Fibroblast of the conjunctiva (primary cell): ENCODE results near the gene KRTAP10-2.

Source experiments
- DNase-seq: peaks from one replicate; pipeline ENCODE4 v3.0.0-alpha.2; 2010; ENCODE audit warnings: low read depth

KRTAP10-2 gene

GRCh38 chr21:44539991-44540666, 11.2 kb downstream of the KRTAP10-2 start, which contains the start of gene KRTAP10-1:
TSS of gene KRTAP10-1 (minus strand) at chr21:44540195. CDS start at chr21:44540150, 45 bp downstream.
- DNase-seq, result no peak

- DNase-seq, result no peak
These were observed 12.3 kb downstream of the KRTAP10-2 start for GRCh38 chr21:44539046-44539445.

DNA sequence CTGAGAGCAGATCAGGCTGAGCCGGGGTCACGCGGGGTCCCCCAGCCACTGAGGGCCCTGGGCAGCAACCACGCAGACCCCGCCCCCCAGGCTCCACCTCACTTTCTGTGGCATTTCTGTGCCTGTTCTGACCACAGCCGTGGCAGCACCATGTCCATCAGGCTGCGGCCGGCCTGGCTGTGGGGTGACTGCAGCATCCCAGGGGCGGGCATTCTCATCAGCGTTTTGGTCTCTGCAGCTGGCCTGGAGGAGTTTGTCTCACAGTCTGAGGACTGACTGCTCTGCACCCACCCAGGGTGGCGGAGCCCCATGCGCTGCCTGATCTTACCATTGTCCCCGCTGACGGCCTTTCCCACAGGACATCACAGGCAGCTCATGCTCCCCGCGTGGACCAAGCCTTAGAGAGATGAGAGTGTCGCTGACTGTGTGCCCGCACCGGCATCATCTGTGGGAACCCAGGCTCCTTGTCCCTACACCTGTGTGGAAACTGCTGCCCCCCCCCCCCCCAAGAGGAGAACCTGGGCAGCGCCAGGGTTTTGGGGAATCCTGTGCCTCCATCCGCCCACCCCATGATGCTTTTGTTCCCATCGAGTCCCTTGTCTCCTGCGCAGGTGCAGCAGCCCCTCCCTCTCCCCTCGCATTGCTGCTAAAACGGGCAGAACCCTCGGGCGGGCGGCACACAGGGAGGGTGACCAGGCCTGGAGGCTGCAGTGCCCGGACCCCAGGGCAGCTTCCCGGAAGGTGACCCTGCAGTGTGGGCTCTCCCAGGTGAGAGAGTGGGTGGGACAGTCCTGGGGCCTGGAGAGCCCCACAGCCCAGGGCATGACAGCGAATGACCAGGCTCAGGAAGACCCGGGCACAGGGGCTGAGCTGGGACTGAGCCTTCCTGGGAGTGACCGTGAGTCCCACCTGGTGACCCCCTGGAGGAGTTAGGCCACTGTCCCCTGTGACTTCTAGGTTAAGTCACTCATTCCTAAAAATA, 13.1 kb downstream of the KRTAP10-2 start:
- DNase-seq, result no peak

DNA sequence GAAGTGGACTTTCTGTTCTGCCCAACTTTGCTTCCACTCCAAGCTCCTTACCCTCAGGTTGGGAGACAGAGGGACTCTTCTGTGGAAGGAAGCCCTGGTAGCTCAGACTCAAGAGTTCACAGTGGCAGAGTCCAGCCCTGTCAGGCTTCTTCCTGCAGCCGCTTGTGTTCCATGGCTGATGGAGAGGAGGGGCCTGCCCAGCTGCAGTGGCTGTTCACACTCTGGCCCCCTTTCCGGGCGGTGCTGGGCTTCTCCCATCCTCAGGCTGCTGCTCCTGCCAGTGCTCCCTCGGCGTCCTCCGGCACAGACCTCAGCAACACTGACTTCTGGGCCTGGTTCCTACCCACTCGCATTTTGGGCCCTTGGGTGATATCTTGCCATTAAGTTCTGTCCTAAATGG, 15.3 kb downstream of the KRTAP10-2 start:
- DNase-seq, result no peak

DNA sequence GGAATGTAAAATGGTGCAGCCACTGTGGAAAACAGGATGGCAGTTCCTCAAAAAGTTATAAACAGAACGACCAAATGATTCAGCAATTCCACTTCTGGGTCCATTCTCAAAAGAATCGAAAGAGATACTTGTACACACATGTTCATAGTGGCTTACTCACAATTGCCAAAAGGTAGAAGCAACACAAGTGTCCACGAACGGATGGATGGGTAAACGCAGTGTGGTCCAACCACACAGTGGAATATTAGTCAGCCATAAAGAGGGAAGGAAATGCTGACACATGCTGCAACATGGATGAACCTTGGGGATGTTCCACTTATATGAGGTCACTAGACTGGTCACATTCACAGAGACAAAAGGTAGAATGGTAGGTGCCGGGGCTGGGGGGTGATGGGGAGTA, 16.6 kb downstream of the KRTAP10-2 start:
- DNase-seq, result no peak

GRCh38 chr21:44533891-44534627, 17.2 kb downstream of the KRTAP10-2 start:
- no peak for DNase-seq

GRCh38 chr21:44533121-44533890, 18.0 kb downstream of the KRTAP10-2 start:
- no peak for DNase-seq

- no peak for DNase-seq
These were observed 18.6 kb downstream of the KRTAP10-2 start for GRCh38 chr21:44532712-44533111.

DNA sequence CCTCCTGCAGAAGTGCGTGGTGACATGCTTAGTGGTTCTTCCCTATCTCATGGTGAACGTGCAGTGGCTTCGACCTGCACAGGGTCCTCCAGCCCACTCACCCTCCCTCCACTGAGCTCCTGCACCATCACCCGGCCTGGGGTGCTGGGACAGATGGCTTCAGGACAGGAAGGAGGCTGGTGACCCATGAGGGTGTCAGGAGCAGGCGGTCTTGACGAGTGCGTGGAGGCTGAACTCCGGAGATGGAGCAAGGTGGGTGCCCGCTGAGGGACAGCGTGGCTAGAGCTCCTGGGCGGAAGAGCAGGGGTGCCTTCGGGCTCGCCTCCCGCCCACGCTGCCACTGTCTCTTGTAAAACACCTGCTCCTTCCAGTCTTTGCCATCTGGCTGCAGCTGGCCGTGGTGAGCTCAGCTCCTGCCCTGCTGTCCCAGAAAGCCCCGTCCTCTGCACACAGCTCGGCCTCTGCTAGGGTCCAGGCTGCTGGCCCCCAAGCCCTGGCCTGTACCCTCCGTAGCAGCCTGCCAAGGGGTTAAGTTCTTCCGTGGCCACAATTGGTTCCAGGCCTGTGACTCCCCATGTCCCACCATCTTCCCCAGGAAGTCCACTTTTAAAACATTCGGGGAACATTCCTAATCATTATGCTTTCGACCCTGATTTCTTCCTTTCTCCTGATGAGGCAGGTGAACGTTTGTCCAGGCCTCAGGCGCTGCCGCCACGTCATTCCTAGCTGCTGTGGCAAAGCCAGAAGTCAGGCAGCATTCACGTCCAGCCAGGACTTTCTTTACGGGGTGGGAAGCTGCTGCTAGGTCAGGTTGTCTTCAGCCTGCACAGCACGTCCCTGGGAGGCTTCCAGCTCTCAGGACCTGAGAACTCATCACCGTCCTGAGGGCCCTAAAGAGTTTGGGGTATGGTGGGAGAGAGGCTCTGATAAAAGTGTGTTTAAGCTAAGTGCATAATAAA, 19.4 kb downstream of the KRTAP10-2 start:
- DNase-seq, result no peak

- DNase-seq, result no peak
These were observed 20.3 kb downstream of the KRTAP10-2 start for GRCh38 chr21:44530903-44531605.

GRCh38 chr21:44530221-44530902, 20.9 kb downstream of the KRTAP10-2 start:
- no peak for DNase-seq

GRCh38 chr21:44529503-44530125, 21.7 kb downstream of the KRTAP10-2 start:
- DNase-seq, result no peak

DNA sequence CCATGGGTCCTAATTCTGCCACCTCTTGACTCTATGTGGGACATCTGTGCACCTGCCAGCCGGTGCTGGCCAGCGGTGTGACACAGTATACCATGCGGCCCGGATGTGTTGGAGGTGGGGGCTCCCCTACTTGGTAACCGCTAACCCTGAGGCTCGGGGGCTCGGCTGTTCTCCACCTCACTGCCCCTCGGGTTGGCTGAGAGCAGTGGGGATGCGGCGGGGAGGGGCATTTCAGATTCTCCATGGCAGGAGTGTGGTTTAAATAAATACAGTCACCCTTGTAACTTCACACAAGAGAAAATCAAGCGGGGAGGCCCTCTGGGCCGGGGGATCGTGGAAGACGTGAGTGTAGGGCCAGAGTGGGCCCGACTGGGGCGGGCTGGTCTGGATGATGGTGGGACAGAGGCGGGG, 22.3 kb downstream of the KRTAP10-2 start:
- DNase-seq, result no peak

DNA sequence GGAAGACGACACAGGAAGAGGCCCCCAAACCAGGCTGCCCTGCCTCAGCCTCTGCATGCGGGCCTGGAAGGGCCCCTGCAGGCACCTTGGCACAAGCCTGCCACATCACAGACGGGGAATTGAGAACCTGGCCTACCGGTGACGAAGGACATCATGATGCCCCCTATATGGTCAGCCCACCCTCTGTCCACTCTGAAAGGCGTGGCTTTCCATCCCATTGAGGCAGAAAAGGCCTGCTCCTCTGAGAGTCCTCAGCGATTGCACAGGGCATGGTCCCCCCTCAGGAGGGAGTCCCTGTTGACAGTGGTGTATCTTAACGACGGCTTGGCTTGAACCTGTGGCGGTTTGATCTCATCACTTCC, 22.7 kb downstream of the KRTAP10-2 start:
- DNase-seq, result no peak

DNA sequence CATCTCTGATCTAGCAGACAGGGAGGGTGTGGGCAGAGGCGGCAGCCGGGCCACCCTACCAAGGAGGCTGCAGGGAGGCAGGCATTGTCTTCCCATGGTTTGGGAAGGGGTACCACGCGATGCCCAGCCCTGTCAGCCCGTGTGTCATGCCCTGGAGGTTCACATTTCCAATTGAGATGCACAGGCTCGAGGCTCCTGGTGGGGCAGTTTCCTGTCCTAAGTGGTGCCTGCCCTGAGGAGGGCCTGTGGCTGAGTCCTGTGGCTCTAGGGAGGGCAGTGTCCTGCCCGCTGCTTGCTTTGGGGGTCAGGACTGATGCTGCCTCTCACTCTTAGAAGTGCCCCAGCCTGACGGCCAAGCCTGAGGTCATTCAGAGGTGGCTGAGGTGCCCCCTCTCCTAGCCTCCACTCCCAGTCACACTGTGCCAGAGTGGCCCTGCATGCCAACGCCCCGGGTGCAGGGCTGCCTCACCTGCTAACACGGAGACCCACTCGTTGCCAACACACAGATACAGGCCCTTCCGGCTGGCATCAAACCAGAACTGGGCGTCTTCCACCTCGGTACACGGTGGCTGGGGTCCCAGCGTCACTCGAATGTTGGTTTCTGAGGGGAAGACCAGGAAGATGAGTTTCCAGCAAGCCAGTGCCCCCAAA, 23.2 kb downstream of the KRTAP10-2 start:
- DNase-seq, result no peak

- no peak for DNase-seq
These were observed 23.9 kb downstream of the KRTAP10-2 start for GRCh38 chr21:44527156-44527982.
